ENCODE data around the gene USP17L26.
"Not testable (repeated sequence)": the region's sequence is repeated elsewhere in the genome, so short reads cannot be mapped to it uniquely, and the experiment has no call there.

Gene USP17L26

GRCh38 chr4:9334358-9334757, at the start of gene USP17L26:
Gene USP17L26, plus strand, starts transcription at chr4:9334658. Its CDS starts 0 bp downstream, at chr4:9334658.
- not testable (repeated sequence) for H3K27ac Mint-ChIP-seq; H3K9me3 Mint-ChIP-seq; DNase-seq; H3K4me3 Mint-ChIP-seq; H3K4me1 Mint-ChIP-seq (ENCODE audit: low read depth); H3K27me3 Mint-ChIP-seq; H3K36me3 Mint-ChIP-seq (ENCODE audit: low read depth)

GRCh38 chr4:9324191-9324590, 10.3 kb upstream of the USP17L26 start:
- H3K27ac Mint-ChIP-seq; H3K4me3 Mint-ChIP-seq; H3K36me3 Mint-ChIP-seq (ENCODE audit: low read depth); H3K27me3 Mint-ChIP-seq; H3K4me1 Mint-ChIP-seq (ENCODE audit: low read depth); H3K9me3 Mint-ChIP-seq; DNase-seq: not testable (repeated sequence)

GRCh38 chr4:9324865-9325264, 9.6 kb upstream of the USP17L26 start, which contains the start of gene USP17L24:
Gene USP17L24, plus strand, starts transcription at chr4:9325165. Its CDS starts 0 bp downstream, at chr4:9325165.
- not testable (repeated sequence) for DNase-seq; H3K27me3 Mint-ChIP-seq; H3K36me3 Mint-ChIP-seq (ENCODE audit: low read depth); H3K9me3 Mint-ChIP-seq; H3K27ac Mint-ChIP-seq; H3K4me3 Mint-ChIP-seq; H3K4me1 Mint-ChIP-seq (ENCODE audit: low read depth)

- H3K4me1 Mint-ChIP-seq (ENCODE audit: low read depth); H3K27ac Mint-ChIP-seq: not testable (repeated sequence)
Measured at GRCh38 chr4:9329611-9330010, 4.8 kb upstream of the USP17L26 start, which contains the start of gene USP17L25. Gene USP17L25, plus strand, starts transcription at chr4:9329911. Its CDS starts 0 bp downstream, at chr4:9329911.

GRCh38 chr4:9339103-9339502, 4.6 kb downstream of the USP17L26 start, which contains the start of gene USP17L5:
Gene USP17L5, plus strand, starts transcription at chr4:9339403. Its CDS starts 0 bp downstream, at chr4:9339403.
- H3K27me3 Mint-ChIP-seq; H3K9me3 Mint-ChIP-seq; H3K36me3 Mint-ChIP-seq (ENCODE audit: low read depth); DNase-seq; H3K4me3 Mint-ChIP-seq; H3K27ac Mint-ChIP-seq; H3K4me1 Mint-ChIP-seq (ENCODE audit: low read depth): not testable (repeated sequence)

More at GRCh38 chr4:9329611-9330010, 4.8 kb upstream of the USP17L26 start, which contains the start of gene USP17L25:
- not testable (repeated sequence) for H3K9me3 Mint-ChIP-seq; H3K36me3 Mint-ChIP-seq (ENCODE audit: low read depth); DNase-seq; H3K4me3 Mint-ChIP-seq; H3K27me3 Mint-ChIP-seq

GRCh38 chr4:9343848-9344247, 9.4 kb downstream of the USP17L26 start, which contains the start of gene USP17L27:
Gene USP17L27, plus strand, starts transcription at chr4:9344148. Its CDS starts 0 bp downstream, at chr4:9344148.
- not testable (repeated sequence) for H3K4me3 Mint-ChIP-seq; DNase-seq; H3K36me3 Mint-ChIP-seq (ENCODE audit: low read depth); H3K9me3 Mint-ChIP-seq; H3K4me1 Mint-ChIP-seq (ENCODE audit: low read depth); H3K27ac Mint-ChIP-seq; H3K27me3 Mint-ChIP-seq

GRCh38 chr4:9348593-9348992, 14.1 kb downstream of the USP17L26 start, which contains the start of gene USP17L28:
Gene USP17L28, plus strand, starts transcription at chr4:9348893. Its CDS starts 0 bp downstream, at chr4:9348893.
- H3K9me3 Mint-ChIP-seq; DNase-seq; H3K27me3 Mint-ChIP-seq; H3K4me1 Mint-ChIP-seq (ENCODE audit: low read depth); H3K36me3 Mint-ChIP-seq (ENCODE audit: low read depth); H3K27ac Mint-ChIP-seq; H3K4me3 Mint-ChIP-seq: not testable (repeated sequence)

- H3K4me1 Mint-ChIP-seq (ENCODE audit: low read depth); H3K27me3 Mint-ChIP-seq: not testable (repeated sequence)
Measured at GRCh38 chr4:9350866-9351265, 16.4 kb downstream of the USP17L26 start.

GRCh38 chr4:9353338-9353737, 18.9 kb downstream of the USP17L26 start, which contains the start of gene USP17L29:
Gene USP17L29, plus strand, starts transcription at chr4:9353638. Its CDS starts 0 bp downstream, at chr4:9353638.
- not testable (repeated sequence) for H3K4me3 Mint-ChIP-seq; H3K9me3 Mint-ChIP-seq; H3K27me3 Mint-ChIP-seq; DNase-seq; H3K36me3 Mint-ChIP-seq (ENCODE audit: low read depth); H3K27ac Mint-ChIP-seq; H3K4me1 Mint-ChIP-seq (ENCODE audit: low read depth)

More at GRCh38 chr4:9350866-9351265, 16.4 kb downstream of the USP17L26 start:
- H3K4me3 Mint-ChIP-seq; H3K9me3 Mint-ChIP-seq; H3K36me3 Mint-ChIP-seq (ENCODE audit: low read depth); DNase-seq; H3K27ac Mint-ChIP-seq: not testable (repeated sequence)

GRCh38 chr4:9362829-9363228, 28.4 kb downstream of the USP17L26 start, which contains the start of gene USP17L30:
Gene USP17L30, plus strand, starts transcription at chr4:9363129. Its CDS starts 0 bp downstream, at chr4:9363129.
- H3K27me3 Mint-ChIP-seq; DNase-seq; H3K4me1 Mint-ChIP-seq (ENCODE audit: low read depth); H3K36me3 Mint-ChIP-seq (ENCODE audit: low read depth); H3K9me3 Mint-ChIP-seq; H3K27ac Mint-ChIP-seq; H3K4me3 Mint-ChIP-seq: not testable (repeated sequence)

- not testable (repeated sequence) for H3K9me3 Mint-ChIP-seq; H3K36me3 Mint-ChIP-seq (ENCODE audit: low read depth); H3K4me3 Mint-ChIP-seq; H3K27me3 Mint-ChIP-seq; DNase-seq; H3K27ac Mint-ChIP-seq; H3K4me1 Mint-ChIP-seq (ENCODE audit: low read depth)
Measured at GRCh38 chr4:9379881-9380280, 45.4 kb downstream of the USP17L26 start.

GRCh38 chr4:9381012-9381534, 46.6 kb downstream of the USP17L26 start:
- H3K4me1 Mint-ChIP-seq (ENCODE audit: low read depth); H3K4me3 Mint-ChIP-seq: not testable (repeated sequence)

GRCh38 chr4:9384126-9384525, 49.7 kb downstream of the USP17L26 start:
- Mint-ChIP-seq H3K27ac (no peak overlapping the region), H3K27me3 (peaks cover 2% of the 10 kb centered on the region), H3K4me3 (no peak overlapping the region), H3K9me3 (no peaks in the 10 kb centered on the region), H3K36me3 (ENCODE audit: low read depth) (no peaks in the 10 kb centered on the region), H3K4me1 (ENCODE audit: low read depth) (no peaks in the 10 kb centered on the region)
- DNase-seq, result no peak

More at GRCh38 chr4:9381012-9381534, 46.6 kb downstream of the USP17L26 start:
- H3K27ac Mint-ChIP-seq; H3K27me3 Mint-ChIP-seq; H3K9me3 Mint-ChIP-seq; H3K36me3 Mint-ChIP-seq (ENCODE audit: low read depth): not testable (repeated sequence)
- DNase-seq, result peak; percentile 66
